Measurements from ENCODE around the gene KRTAP6-3. TPM values are rescaled to one million over a fixed set of nuclear protein-coding genes. Genes with fewer than 3 reads are reported as not detected.

KRTAP6-3 gene
- total RNA-seq, 1 experiment from 2014 or later = not detected

DNA sequence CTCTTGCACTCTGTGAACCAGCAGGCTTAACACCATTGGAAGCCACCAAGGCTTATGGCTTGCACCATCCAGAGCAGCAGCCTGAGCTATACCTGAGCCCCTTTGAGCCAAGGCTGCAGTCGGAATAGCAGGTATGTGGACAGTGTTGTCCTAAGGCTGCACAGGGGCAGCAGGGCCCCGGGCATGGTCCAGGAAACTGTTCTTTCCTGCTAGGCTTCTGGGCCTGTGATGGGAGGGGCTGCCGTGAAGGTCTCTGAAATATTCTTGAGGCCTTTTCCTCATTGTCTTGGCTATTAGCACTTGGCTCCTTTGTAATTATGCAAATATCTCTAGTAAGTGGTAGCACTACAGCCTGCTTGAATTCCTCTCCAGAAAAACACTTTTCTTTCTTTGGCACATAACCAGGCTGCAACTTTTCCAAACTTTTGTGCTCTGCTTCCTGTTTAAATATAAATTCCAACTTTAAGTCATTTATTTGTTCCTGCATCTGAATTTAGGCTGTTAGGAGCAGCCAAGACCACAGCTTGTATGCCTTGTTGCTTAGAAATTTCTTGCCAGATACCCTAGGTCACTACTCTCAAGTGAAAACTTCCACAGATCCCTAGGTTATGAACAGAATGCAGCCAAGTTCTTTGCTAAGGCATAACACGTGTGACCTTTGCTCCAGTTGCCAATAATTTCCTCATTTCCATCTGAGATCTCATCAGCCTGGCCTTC is 33.4 kb downstream of the KRTAP6-3 start:
- no TSS peak for BruUV-seq (replicated peaks)
- in situ Hi-C loops (cut with HindIII; ENCODE audit: low pct_unique_long_range_greater_than_20kb, low sequenced_read_pairs) (no loop called here), intact Hi-C loops (cut with micrococcal nuclease; ENCODE audit: unreplicated experiment) (no loop called here)
- Histone ChIP-seq H3K4me3 (ENCODE audit: low read depth in 2 of 2, low read length in 2 of 2) (no peak overlapping the region), H3K9me3 (ENCODE audit: control insufficient read depth, insufficient read depth, low read depth, low read length) (no peaks in the 10 kb centered on the region), H3K27ac (ENCODE audit: low read length) (no peak overlapping the region), H3K36me3 (ENCODE audit: control insufficient read depth, insufficient read depth, low read length) (no peaks in the 10 kb centered on the region), H3K27me3 (ENCODE audit: control insufficient read depth, insufficient read depth, low read length) (no peaks in the 10 kb centered on the region), H3K4me1 (ENCODE audit: control insufficient read depth, insufficient read depth, low read length) (no peaks in the 10 kb centered on the region)
- TF ChIP-seq TCF7L2 (IDR thresholded peaks at IDR 0.05; ENCODE audit: low read depth, low read length) (no peak), SIN3A (IDR thresholded peaks at IDR 0.05; ENCODE audit: borderline replicate concordance, insufficient read depth, low read depth, low read length) (no peak), POLR2AphosphoS5 (IDR thresholded peaks at IDR 0.05; ENCODE audit: low read depth, low read length) (no peak)
- TF ChIP-seq, protein P1, sequence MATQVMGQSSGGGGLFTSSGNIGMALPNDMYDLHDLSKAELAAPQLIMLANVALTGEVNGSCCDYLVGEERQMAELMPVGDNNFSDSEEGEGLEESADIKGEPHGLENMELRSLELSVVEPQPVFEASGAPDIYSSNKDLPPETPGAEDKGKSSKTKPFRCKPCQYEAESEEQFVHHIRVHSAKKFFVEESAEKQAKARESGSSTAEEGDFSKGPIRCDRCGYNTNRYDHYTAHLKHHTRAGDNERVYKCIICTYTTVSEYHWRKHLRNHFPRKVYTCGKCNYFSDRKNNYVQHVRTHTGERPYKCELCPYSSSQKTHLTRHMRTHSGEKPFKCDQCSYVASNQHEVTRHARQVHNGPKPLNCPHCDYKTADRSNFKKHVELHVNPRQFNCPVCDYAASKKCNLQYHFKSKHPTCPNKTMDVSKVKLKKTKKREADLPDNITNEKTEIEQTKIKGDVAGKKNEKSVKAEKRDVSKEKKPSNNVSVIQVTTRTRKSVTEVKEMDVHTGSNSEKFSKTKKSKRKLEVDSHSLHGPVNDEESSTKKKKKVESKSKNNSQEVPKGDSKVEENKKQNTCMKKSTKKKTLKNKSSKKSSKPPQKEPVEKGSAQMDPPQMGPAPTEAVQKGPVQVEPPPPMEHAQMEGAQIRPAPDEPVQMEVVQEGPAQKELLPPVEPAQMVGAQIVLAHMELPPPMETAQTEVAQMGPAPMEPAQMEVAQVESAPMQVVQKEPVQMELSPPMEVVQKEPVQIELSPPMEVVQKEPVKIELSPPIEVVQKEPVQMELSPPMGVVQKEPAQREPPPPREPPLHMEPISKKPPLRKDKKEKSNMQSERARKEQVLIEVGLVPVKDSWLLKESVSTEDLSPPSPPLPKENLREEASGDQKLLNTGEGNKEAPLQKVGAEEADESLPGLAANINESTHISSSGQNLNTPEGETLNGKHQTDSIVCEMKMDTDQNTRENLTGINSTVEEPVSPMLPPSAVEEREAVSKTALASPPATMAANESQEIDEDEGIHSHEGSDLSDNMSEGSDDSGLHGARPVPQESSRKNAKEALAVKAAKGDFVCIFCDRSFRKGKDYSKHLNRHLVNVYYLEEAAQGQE (IDR thresholded peaks at IDR 0.05; ENCODE audit: insufficient read depth in 1 of 2, low read depth in 2 of 2, low read length in 1 of 2) = no peak
- TF ChIP-seq, protein P2, sequence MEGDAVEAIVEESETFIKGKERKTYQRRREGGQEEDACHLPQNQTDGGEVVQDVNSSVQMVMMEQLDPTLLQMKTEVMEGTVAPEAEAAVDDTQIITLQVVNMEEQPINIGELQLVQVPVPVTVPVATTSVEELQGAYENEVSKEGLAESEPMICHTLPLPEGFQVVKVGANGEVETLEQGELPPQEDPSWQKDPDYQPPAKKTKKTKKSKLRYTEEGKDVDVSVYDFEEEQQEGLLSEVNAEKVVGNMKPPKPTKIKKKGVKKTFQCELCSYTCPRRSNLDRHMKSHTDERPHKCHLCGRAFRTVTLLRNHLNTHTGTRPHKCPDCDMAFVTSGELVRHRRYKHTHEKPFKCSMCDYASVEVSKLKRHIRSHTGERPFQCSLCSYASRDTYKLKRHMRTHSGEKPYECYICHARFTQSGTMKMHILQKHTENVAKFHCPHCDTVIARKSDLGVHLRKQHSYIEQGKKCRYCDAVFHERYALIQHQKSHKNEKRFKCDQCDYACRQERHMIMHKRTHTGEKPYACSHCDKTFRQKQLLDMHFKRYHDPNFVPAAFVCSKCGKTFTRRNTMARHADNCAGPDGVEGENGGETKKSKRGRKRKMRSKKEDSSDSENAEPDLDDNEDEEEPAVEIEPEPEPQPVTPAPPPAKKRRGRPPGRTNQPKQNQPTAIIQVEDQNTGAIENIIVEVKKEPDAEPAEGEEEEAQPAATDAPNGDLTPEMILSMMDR (IDR thresholded peaks at IDR 0.05) = no peak
- ATAC-seq = no peak
- POLR2A ChIA-PET = no interaction called here
- no peak for DNase-seq (ENCODE audit: low read depth, low spot score)
- CTCF ChIA-PET = no interaction called here

DNA sequence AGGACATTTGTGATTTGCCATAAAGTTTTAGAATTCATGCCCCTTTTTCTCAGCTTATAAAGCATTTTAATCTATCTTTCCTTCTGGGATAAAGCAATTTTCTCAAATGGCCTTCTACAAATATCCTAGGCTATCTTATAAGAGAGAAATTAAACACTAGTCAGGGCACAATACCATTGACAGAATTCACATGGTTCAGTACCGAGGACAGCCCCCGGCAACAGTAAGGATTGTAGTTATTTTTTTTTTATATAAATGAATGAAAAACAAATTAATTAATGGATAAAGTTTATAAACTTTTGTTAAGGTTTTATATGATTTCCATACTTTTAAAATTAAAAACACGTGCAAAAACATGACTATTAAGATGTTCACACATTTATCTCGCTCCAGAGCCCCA is 35.9 kb downstream of the KRTAP6-3 start:
- ATAC-seq (no peak), DNase-seq (ENCODE audit: low read depth, low spot score) (no peak)
- H3K4me3 ChIP-seq (ENCODE audit: low read depth in 2 of 2, low read length in 2 of 2) = no peak overlapping the region
- TF ChIP-seq, protein P2 (IDR thresholded peaks at IDR 0.05) = no peak
- TF ChIP-seq SIN3A (IDR thresholded peaks at IDR 0.05; ENCODE audit: borderline replicate concordance, insufficient read depth, low read depth, low read length) = no peak
- TF ChIP-seq POLR2AphosphoS5 (IDR thresholded peaks at IDR 0.05; ENCODE audit: low read depth, low read length) = no peak
- TF ChIP-seq TCF7L2 (IDR thresholded peaks at IDR 0.05; ENCODE audit: low read depth, low read length) = no peak
- TF ChIP-seq, protein P1 (IDR thresholded peaks at IDR 0.05; ENCODE audit: insufficient read depth in 1 of 2, low read depth in 2 of 2, low read length in 1 of 2) = no peak
- no peaks in the 10 kb centered on the region for H3K9me3 ChIP-seq (ENCODE audit: control insufficient read depth, insufficient read depth, low read depth, low read length)
- intact Hi-C loops (cut with micrococcal nuclease; ENCODE audit: unreplicated experiment) (no loop called here), in situ Hi-C loops (cut with HindIII; ENCODE audit: low pct_unique_long_range_greater_than_20kb, low sequenced_read_pairs) (no loop called here)
- ChIA-PET CTCF (no interaction called here), POLR2A (no interaction called here)
- no peaks in the 10 kb centered on the region for H3K36me3 ChIP-seq (ENCODE audit: control insufficient read depth, insufficient read depth, low read length)
- no peak overlapping the region for H3K27ac ChIP-seq (ENCODE audit: low read length)
- no TSS peak for BruUV-seq (replicated peaks)
- H3K4me1 ChIP-seq (ENCODE audit: control insufficient read depth, insufficient read depth, low read length) = no peaks in the 10 kb centered on the region
- no peaks in the 10 kb centered on the region for H3K27me3 ChIP-seq (ENCODE audit: control insufficient read depth, insufficient read depth, low read length)

Measured in Panc1 (cell line).